Measurements from ENCODE around the gene NUDCD3. TPM values are rescaled to one million over a fixed set of nuclear protein-coding genes. Genes with fewer than 3 reads are reported as not detected.

Gene NUDCD3
- total RNA-seq, 1 donor from 2014 or later: 107 TPM

DNA sequence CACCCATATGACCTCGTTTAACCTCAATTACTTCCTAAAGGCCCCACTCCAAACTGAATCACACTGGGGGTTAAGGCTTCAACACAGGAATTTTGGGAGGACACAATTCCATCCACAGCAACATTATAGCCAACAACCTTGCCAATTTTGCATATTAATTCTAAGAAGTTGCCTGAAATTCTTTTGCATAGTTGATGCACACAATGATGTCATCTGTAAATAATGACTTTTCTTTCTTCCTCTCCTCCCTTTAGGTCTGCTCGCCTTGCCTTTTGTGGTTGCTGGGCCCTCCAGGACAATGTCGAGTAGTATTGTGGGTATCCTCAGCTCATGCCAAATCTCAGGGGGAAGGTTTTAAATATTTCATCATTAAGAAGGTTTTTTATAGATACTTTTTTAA, 149.1 kb downstream of the NUDCD3 start:
- H3K27ac ChIP-seq (replicated peaks): no peak overlapping the region
- intact Hi-C loops (cut with micrococcal nuclease): no loop called here

GRCh38 chr7:44338600-44338999, 151.9 kb downstream of the NUDCD3 start:
- H3K36me3 ChIP-seq: no peaks in the 10 kb centered on the region
- no peak for DNase-seq
- H3K9me3 ChIP-seq (replicated peaks): peaks cover 28% of the 10 kb centered on the region
- intact Hi-C loops (cut with micrococcal nuclease): no loop called here
- no peak overlapping the region for H3K4me3 ChIP-seq
- no peaks in the 10 kb centered on the region for H3K27me3 ChIP-seq (ENCODE audit: low read depth)
- H3K4me1 ChIP-seq: peaks cover 15% of the 10 kb centered on the region
- H3K27ac ChIP-seq (replicated peaks): no peak overlapping the region
- TF ChIP-seq, protein P1, sequence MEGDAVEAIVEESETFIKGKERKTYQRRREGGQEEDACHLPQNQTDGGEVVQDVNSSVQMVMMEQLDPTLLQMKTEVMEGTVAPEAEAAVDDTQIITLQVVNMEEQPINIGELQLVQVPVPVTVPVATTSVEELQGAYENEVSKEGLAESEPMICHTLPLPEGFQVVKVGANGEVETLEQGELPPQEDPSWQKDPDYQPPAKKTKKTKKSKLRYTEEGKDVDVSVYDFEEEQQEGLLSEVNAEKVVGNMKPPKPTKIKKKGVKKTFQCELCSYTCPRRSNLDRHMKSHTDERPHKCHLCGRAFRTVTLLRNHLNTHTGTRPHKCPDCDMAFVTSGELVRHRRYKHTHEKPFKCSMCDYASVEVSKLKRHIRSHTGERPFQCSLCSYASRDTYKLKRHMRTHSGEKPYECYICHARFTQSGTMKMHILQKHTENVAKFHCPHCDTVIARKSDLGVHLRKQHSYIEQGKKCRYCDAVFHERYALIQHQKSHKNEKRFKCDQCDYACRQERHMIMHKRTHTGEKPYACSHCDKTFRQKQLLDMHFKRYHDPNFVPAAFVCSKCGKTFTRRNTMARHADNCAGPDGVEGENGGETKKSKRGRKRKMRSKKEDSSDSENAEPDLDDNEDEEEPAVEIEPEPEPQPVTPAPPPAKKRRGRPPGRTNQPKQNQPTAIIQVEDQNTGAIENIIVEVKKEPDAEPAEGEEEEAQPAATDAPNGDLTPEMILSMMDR (IDR thresholded peaks at IDR 0.05; ENCODE audit: borderline replicate concordance): no peak

More for the DNA sequence above, 149.1 kb downstream of the NUDCD3 start:
- no peaks in the 10 kb centered on the region for H3K4me1 ChIP-seq
- H3K36me3 ChIP-seq: no peaks in the 10 kb centered on the region
- H3K9me3 ChIP-seq (replicated peaks): peaks cover 27% of the 10 kb centered on the region
- H3K27me3 ChIP-seq (ENCODE audit: low read depth): no peaks in the 10 kb centered on the region
- H3K4me3 ChIP-seq: no peak overlapping the region
- TF ChIP-seq, protein P1 (IDR thresholded peaks at IDR 0.05; ENCODE audit: borderline replicate concordance): no peak
- no peak for DNase-seq

DNA sequence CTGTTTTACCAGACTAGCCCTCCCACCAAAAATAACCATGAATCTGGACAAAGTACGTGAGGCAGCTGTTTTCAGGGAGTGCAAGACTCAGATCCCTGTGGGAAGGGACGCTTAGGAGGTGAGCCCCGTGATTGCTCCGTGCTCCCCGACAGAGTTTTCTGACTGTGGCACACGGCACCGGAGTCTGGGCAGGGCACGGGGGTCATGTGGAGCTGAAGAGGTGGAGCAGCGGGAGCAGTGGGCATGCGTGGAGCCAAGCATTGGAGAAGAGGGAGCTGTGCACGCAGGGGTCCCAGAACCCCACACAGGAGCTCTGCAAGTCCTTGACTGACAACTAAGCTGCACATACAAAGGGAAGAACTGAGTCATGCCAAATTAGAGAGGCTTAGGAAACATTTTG, 154.0 kb downstream of the NUDCD3 start:
- H3K4me3 ChIP-seq: no peak overlapping the region
- peaks cover 27% of the 10 kb centered on the region for H3K4me1 ChIP-seq
- H3K36me3 ChIP-seq: no peaks in the 10 kb centered on the region
- H3K9me3 ChIP-seq (replicated peaks): peaks cover 23% of the 10 kb centered on the region
- TF ChIP-seq, protein P1 (IDR thresholded peaks at IDR 0.05; ENCODE audit: borderline replicate concordance): no peak
- intact Hi-C loops (cut with micrococcal nuclease): no loop called here
- no peak overlapping the region for H3K27ac ChIP-seq (replicated peaks)
- no peak for DNase-seq
- H3K27me3 ChIP-seq (ENCODE audit: low read depth): no peaks in the 10 kb centered on the region

DNA sequence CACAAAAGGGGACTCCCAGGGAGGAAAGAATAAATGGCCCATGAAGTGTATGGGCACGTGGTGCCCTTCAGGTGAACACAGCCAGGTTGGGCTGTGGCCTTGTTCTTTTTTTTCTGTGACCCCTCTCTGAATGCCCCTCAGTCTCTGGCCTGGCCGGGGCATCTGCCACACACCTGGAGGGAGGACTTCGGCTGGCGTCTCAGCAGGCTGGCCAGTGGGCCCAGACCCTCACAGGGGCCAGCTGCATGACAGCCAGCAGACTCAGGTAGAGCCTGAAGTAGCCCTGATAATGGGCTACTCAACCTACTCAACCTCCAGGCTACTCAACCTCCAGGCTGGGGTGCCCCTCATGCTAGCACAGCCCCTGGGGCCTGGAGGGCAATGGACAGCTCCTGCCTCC, 155.3 kb downstream of the NUDCD3 start:
- Histone ChIP-seq H3K4me1 (peaks cover 32% of the 10 kb centered on the region), H3K36me3 (no peaks in the 10 kb centered on the region), H3K27ac (replicated peaks) (no peak overlapping the region), H3K4me3 (no peak overlapping the region), H3K27me3 (ENCODE audit: low read depth) (no peaks in the 10 kb centered on the region), H3K9me3 (replicated peaks) (peaks cover 23% of the 10 kb centered on the region)
- DNase-seq: no peak
- intact Hi-C loops (cut with micrococcal nuclease): no loop called here
- TF ChIP-seq, protein P1 (IDR thresholded peaks at IDR 0.05; ENCODE audit: borderline replicate concordance): no peak

DNA sequence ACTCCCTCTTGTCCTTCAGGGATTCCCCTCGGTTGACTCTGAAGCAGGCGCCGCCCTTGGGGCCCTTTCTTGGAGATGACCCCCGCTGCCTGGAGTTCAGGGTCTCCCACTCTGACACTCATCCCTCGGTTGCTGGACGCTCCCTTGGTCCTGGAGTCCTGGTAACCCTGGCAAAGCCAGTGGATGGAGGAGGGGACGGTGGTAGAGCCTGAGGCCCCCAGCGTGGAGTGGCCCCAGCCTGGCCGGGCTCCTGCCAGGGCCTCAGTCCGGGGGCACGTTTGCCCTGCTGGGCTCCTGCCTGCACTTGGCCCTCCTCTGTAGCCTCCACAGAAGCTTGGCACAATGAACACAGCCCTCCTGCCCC, 155.7 kb downstream of the NUDCD3 start:
- peaks cover 23% of the 10 kb centered on the region for H3K9me3 ChIP-seq (replicated peaks)
- H3K36me3 ChIP-seq: no peaks in the 10 kb centered on the region
- TF ChIP-seq, protein P1 (IDR thresholded peaks at IDR 0.05; ENCODE audit: borderline replicate concordance): no peak
- intact Hi-C loops (cut with micrococcal nuclease): no loop called here
- no peak overlapping the region for H3K27ac ChIP-seq (replicated peaks)
- no peaks in the 10 kb centered on the region for H3K27me3 ChIP-seq (ENCODE audit: low read depth)
- H3K4me1 ChIP-seq: peaks cover 36% of the 10 kb centered on the region
- DNase-seq: no peak
- H3K4me3 ChIP-seq: no peak overlapping the region

Data from left ventricle myocardium inferior (tissue), 1 donor.